WERI-Rb-1 (cell line): Measurements from ENCODE around the gene DCTN1.

ENCODE experiments used
- DNase-seq: peaks from one replicate; pipeline ENCODE4 v3.0.0-alpha.2; 2020
- H3K27ac ChIP-seq: fragments of 250-450 bp; sonication (Bioruptor Pico); 2 replicates; pipeline ENCODE4 v1.5.1; 2020; ENCODE audit warnings: mild to moderate bottlenecking, moderate library complexity
- H3K27me3 ChIP-seq: fragments of 250-450 bp; sonication (Bioruptor Pico); 2 replicates; pipeline ENCODE4 v1.5.1; 2021; ENCODE audit warnings: mild to moderate bottlenecking, low read depth, moderate library complexity; ENCODE audit not compliant: insufficient read depth, severe bottlenecking
- H3K36me3 ChIP-seq: fragments of 250-450 bp; sonication (Bioruptor Pico); 2 replicates; pipeline ENCODE4 v1.5.1; 2020; ENCODE audit warnings: mild to moderate bottlenecking, moderate library complexity
- H3K4me3 ChIP-seq: 2 replicates; pipeline ENCODE4 v1.5.1; 2011; ENCODE audit warnings: low read depth, mild to moderate bottlenecking, control low read depth, low read length
- H3K9me3 ChIP-seq: fragments of 250-450 bp; sonication (Bioruptor Pico); 2 replicates; pipeline ENCODE4 v1.5.1; 2021; ENCODE audit warnings: mild to moderate bottlenecking, moderate library complexity; ENCODE audit not compliant: severe bottlenecking
- TF ChIP-seq, protein P1 (sequence below): IDR thresholded peaks from 2 replicates; pipeline ENCODE4 v1.5.1; 2011; ENCODE audit warnings: low read depth, mild to moderate bottlenecking, control low read depth, inconsistent platforms, low read length

DCTN1 gene

GRCh38 chr2:74420006-74420405, 39.9 kb upstream of the DCTN1 start:
- TF ChIP-seq, protein P1, sequence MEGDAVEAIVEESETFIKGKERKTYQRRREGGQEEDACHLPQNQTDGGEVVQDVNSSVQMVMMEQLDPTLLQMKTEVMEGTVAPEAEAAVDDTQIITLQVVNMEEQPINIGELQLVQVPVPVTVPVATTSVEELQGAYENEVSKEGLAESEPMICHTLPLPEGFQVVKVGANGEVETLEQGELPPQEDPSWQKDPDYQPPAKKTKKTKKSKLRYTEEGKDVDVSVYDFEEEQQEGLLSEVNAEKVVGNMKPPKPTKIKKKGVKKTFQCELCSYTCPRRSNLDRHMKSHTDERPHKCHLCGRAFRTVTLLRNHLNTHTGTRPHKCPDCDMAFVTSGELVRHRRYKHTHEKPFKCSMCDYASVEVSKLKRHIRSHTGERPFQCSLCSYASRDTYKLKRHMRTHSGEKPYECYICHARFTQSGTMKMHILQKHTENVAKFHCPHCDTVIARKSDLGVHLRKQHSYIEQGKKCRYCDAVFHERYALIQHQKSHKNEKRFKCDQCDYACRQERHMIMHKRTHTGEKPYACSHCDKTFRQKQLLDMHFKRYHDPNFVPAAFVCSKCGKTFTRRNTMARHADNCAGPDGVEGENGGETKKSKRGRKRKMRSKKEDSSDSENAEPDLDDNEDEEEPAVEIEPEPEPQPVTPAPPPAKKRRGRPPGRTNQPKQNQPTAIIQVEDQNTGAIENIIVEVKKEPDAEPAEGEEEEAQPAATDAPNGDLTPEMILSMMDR = no peak
- H3K36me3 ChIP-seq = peaks cover 4% of the 10 kb centered on the region; the same call in 1 of the 2 replicates
- H3K4me3 ChIP-seq = no peak overlapping the region
- no peaks in the 10 kb centered on the region for H3K9me3 ChIP-seq
- DNase-seq = no peak
- no peak overlapping the region for H3K27ac ChIP-seq
- no peaks in the 10 kb centered on the region for H3K27me3 ChIP-seq

- DNase-seq = no peak
- no peaks in the 10 kb centered on the region for H3K36me3 ChIP-seq
- H3K9me3 ChIP-seq = no peaks in the 10 kb centered on the region
- TF ChIP-seq, protein P1 = no peak
- no peak overlapping the region for H3K27ac ChIP-seq
- no peak overlapping the region for H3K4me3 ChIP-seq
- H3K27me3 ChIP-seq = no peaks in the 10 kb centered on the region
Observed at GRCh38 chr2:74419345-74419744, 39.2 kb upstream of the DCTN1 start.

DNA sequence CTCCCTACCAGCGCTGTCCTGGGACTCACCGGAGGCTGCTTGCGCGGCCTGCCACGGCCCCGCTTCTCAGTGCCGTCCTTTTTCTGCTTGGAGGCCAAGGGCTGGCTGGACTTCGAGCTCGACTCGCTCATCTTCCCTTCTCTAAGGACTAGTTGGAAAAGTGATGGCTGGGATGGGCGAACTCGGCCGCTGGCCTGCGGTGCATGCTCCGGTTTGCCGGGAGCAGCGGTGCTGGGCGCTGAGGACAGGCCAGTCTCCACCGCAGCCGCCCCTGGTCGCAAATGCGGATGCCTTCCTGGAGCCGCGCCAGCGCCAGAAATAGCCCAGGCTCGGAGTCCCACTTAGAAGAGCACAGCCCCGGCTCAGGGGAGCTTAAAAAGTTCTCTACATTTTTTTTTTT, 38.2 kb upstream of the DCTN1 start:
- no peak overlapping the region for H3K27ac ChIP-seq
- no peak for DNase-seq
- H3K27me3 ChIP-seq = no peaks in the 10 kb centered on the region
- no peak overlapping the region for H3K4me3 ChIP-seq
- TF ChIP-seq, protein P1 = no peak
- H3K9me3 ChIP-seq = no peaks in the 10 kb centered on the region
- H3K36me3 ChIP-seq = no peaks in the 10 kb centered on the region

- TF ChIP-seq, protein P1 = no peak
- H3K36me3 ChIP-seq = no peaks in the 10 kb centered on the region
- H3K27me3 ChIP-seq = no peaks in the 10 kb centered on the region
- no peak overlapping the region for H3K27ac ChIP-seq
- no peak for DNase-seq
- no peaks in the 10 kb centered on the region for H3K9me3 ChIP-seq
- H3K4me3 ChIP-seq = no peak overlapping the region
Observed at GRCh38 chr2:74417763-74418162, 37.7 kb upstream of the DCTN1 start.

DNA sequence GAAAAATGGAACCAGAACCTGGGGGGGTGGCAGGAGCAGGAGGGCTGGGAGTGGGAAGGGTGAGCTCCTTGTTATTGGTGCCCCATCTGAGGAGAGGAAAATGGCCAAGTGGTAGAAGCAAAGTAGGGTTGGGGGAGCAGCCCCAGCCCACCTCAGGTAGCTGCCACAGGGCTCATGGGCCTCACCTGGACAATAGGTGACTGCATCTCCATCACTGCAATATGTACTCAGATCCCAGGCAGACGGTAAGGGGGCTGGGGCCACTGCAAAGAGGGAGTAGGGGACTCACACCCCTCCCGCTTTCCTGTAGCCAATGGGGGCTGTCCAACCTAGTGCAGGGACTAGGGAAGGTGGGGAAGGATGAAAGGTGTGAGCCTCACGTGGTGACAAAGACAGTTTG, 37.1 kb upstream of the DCTN1 start:
- H3K27ac ChIP-seq = no peak overlapping the region
- H3K4me3 ChIP-seq = no peak overlapping the region
- TF ChIP-seq, protein P1 = no peak
- no peak for DNase-seq
- no peaks in the 10 kb centered on the region for H3K27me3 ChIP-seq
- H3K9me3 ChIP-seq = no peaks in the 10 kb centered on the region
- H3K36me3 ChIP-seq = no peaks in the 10 kb centered on the region

- no peak overlapping the region for H3K4me3 ChIP-seq
- TF ChIP-seq, protein P1 = no peak
- no peak for DNase-seq
- H3K36me3 ChIP-seq = no peaks in the 10 kb centered on the region
- H3K9me3 ChIP-seq = no peaks in the 10 kb centered on the region
- no peak overlapping the region for H3K27ac ChIP-seq
- no peaks in the 10 kb centered on the region for H3K27me3 ChIP-seq
Observed at GRCh38 chr2:74416778-74417177, 36.7 kb upstream of the DCTN1 start.
